ENCODE measurements around the gene TEKT1.
"Not testable (repeated sequence)": the region's sequence is repeated elsewhere in the genome, so short reads cannot be mapped to it uniquely, and the experiment has no call there.

Gene TEKT1

GRCh38 chr17:6818938-6819337, 12.6 kb downstream of the TEKT1 start:
- no peak for DNase-seq (ENCODE audit: extremely low read depth in 1 of 2, low read depth in 1 of 2)

DNA sequence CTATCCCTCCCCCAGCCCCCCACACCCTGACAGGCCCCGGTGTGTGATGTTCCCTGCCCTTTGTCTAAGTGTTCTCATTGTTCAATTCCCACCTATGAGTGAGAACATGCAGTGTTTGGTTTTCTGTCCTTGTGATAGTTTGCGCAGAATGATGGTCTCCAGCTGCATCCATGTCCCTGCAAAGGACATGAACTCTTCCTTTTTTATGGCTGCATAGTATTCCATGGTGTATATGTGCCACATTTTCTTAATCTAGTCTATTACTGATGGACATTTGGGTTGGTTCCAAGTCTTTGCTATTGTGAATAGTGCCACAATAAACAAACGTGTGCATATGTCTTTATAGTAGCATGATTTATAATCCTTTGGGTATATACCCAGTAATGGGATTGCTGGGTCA, 15.2 kb downstream of the TEKT1 start:
- not testable (repeated sequence) for DNase-seq (ENCODE audit: extremely low read depth in 1 of 2, low read depth in 1 of 2)

GRCh38 chr17:6815775-6816174, 15.8 kb downstream of the TEKT1 start:
- DNase-seq (ENCODE audit: extremely low read depth in 1 of 2, low read depth in 1 of 2) = no peak

DNA sequence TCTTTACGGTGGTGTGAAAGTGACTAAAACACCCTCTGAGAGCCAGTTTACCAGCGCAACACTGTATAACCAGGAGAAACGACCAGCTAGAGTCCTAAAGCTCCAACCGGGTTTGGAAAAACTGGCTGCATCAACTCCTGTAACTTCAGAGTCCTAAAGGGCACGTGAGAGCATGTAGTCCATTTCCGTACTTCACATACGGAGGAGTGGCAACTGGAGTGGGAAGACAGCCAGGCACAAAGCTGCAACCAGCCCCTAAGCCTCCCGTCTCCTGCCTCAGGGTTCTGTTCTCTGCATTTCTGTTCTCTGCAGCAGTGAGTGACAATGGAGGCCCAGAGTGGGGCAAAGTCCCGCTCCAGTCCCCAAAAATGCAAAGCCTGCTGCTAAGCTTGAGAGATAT, 19.2 kb downstream of the TEKT1 start:
- DNase-seq (ENCODE audit: extremely low read depth in 1 of 2, low read depth in 1 of 2) = no peak

DNA sequence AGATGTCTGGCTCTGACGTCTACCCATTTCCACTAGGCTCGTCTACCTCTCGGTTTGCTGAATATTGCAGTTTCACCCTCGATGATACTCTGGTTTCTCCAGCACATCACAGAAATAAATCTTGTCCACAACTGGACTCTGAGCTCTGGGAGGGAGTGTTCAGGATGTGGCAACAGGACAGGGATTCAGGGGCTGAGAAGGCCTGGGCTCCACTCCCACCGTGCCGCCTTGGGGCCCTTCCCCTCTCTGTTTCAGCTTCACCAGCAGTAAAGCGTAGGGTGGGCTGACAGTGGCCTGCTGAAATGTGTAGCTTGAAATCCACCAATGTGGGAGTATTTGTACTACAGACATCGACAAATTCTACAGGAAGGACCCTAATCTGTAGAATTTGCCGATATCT, 20.0 kb downstream of the TEKT1 start:
- DNase-seq (ENCODE audit: extremely low read depth in 1 of 2, low read depth in 1 of 2) = no peak

DNA sequence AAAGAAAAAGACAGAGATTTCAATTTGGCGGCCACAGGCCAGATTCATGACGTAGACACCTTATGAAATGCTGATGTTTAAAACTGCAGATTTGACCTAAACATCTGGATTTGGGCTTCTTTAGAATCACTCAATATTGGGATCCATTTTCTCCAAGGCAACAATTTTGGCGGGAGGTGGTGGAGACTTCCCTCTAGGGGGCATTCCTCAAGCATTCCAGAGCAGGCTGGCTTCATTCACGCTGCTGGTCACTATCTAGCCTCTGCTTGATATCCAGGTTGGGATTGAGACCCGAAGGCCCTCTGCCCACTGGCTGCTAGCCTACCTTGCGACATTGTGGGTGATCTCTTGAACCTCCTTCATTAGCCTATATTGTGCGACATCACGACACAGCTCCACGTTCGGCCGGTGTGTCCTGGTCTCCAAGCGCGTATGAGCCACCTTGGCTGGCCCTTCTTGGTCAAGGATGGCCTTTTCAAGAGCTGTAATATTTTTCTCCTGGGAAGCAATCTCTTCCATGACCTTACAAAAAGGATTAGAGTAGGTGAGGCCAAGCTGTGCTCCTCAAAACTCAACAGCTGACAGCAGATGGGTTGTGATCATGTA, 31.0 kb downstream of the TEKT1 start:
- no peak for DNase-seq (ENCODE audit: extremely low read depth in 1 of 2, low read depth in 1 of 2)

GRCh38 chr17:6799738-6800137, 31.8 kb downstream of the TEKT1 start:
- DNase-seq (ENCODE audit: extremely low read depth in 1 of 2, low read depth in 1 of 2) = no peak

GRCh38 chr17:6797718-6798351, 33.7 kb downstream of the TEKT1 start:
- DNase-seq (ENCODE audit: extremely low read depth in 1 of 2, low read depth in 1 of 2) = no peak

- DNase-seq (ENCODE audit: extremely low read depth in 1 of 2, low read depth in 1 of 2) = no peak
Measured at GRCh38 chr17:6796887-6797490, 34.5 kb downstream of the TEKT1 start.

- DNase-seq (ENCODE audit: extremely low read depth in 1 of 2, low read depth in 1 of 2) = no peak
Measured at GRCh38 chr17:6796017-6796886, 35.3 kb downstream of the TEKT1 start.

GRCh38 chr17:6793748-6794493, 37.6 kb downstream of the TEKT1 start:
- DNase-seq (ENCODE audit: extremely low read depth in 1 of 2, low read depth in 1 of 2) = no peak

DNA sequence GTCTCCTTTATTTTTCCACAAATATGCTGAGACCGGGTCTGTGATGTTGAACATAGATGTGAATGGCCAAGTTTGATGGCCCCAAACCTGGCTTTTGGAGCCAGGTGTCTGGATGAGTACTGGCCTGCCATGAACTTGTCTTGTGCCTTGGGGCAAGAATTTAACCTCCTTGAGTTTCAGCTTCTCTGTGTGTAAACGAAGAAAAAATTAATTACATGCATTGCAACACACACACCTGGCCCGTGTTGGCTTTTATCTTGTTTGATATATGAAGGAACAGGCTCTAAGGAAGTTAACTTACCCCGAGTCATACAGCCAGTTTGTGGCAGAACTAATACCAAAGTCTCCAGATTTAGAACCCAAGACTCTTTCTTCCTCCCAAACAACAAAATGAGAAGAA, 42.4 kb downstream of the TEKT1 start:
- DNase-seq (ENCODE audit: extremely low read depth in 1 of 2, low read depth in 1 of 2) = no peak

GRCh38 chr17:6787081-6787693, 44.3 kb downstream of the TEKT1 start:
- DNase-seq (ENCODE audit: extremely low read depth in 1 of 2, low read depth in 1 of 2) = no peak

DNA sequence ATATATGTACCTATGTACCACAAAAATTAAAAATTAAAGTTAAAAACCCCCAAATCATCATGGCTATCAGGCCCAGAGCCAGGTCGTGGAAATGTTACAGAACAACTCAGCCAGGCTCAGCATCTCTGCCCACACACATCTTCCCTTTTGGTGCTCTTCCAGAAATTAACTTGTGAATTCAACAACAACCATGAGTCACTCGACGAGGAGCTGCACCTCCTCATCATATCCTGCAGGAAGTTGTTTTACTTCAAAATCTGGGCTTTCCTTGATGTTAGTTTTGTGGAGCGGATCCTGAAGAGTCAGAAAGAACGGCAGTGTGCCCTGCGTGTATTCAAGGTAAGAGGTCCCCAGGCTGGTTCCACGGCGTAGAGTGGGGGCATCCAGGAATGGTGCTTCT, 44.9 kb downstream of the TEKT1 start:
- DNase-seq (ENCODE audit: extremely low read depth in 1 of 2, low read depth in 1 of 2) = no peak

GRCh38 chr17:6782244-6782643, 49.3 kb downstream of the TEKT1 start:
- no peak for DNase-seq (ENCODE audit: extremely low read depth in 1 of 2, low read depth in 1 of 2)

- DNase-seq (ENCODE audit: extremely low read depth in 1 of 2, low read depth in 1 of 2) = no peak
Measured at GRCh38 chr17:6780886-6781285, 50.6 kb downstream of the TEKT1 start.

DNA sequence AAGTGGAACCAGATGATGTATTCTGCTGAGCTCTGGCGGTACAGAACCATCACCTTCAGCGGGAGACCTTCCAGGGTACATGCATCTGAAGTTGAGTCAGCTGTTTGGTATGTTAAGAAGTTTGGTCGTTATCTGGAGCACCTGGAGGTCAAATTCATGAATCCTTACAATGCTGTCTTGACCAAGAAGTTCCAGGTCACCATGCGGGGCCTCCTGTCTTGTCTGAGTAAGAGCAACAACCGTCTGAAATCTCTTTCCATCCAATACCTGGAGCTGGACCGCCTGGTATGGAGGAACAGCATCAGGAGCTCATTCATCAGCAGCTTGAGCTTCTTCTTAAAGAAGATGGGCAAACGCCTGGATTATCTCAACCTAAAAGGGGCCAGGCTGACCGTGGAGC, 51.5 kb downstream of the TEKT1 start:
- DNase-seq (ENCODE audit: extremely low read depth in 1 of 2, low read depth in 1 of 2) = no peak

DNA sequence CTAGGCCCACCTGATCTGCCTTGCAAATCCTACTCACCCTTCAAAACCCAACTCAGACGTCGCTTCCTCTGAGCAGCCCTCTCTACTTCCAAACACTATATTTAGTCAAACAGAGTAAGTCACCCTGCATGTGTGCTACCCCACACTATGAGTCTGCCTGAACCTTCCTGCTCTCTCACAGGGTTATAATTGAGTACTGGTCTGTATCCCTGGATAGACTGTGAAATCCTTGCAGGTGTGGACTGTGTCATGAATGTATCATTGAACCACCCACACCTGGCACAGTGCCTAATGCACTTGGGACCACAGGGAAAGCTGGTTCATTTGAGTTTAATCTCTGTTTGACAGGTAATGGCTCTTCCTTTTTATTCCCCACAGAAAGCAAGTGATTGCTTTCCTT, 52.1 kb downstream of the TEKT1 start:
- no peak for DNase-seq (ENCODE audit: extremely low read depth in 1 of 2, low read depth in 1 of 2)

GRCh38 chr17:6775871-6776405, 55.6 kb downstream of the TEKT1 start, which contains the start of gene FBXO39:
TSS of gene FBXO39 (plus strand) at chr17:6776215. CDS start at chr17:6779869, 3,654 bp downstream.
- DNase-seq (ENCODE audit: extremely low read depth in 1 of 2, low read depth in 1 of 2) = no peak

- DNase-seq (ENCODE audit: extremely low read depth in 1 of 2, low read depth in 1 of 2) = not testable (repeated sequence)
Measured at GRCh38 chr17:6774906-6775305, 56.6 kb downstream of the TEKT1 start.

Measured in stimulated activated CD8-positive, alpha-beta memory T cell treated with anti-CD3 and anti-CD28 coated beads, Interleukin-7, amount 100 ng/mL, for 48 hours (primary cell).